Retinal pigment epithelial cell (primary cell): Measurements from ENCODE around the gene WDR70.

Experiments
- DNase-seq: peaks from one replicate; pipeline ENCODE4 v3.0.0-alpha.2; 2010; ENCODE audit warnings: low read depth
- H3K4me3 ChIP-seq: 2 replicates; pipeline ENCODE4 v1.5.1; 2011; ENCODE audit warnings: mild to moderate bottlenecking, low read length, control low read depth, moderate library complexity
- TF ChIP-seq, protein P1 (sequence below): conservative IDR thresholded peaks from 2 replicates; pipeline ENCODE4 v1.5.1; 2011; ENCODE audit warnings: low read depth, low read length, control low read depth, inconsistent platforms

WDR70 gene

DNA sequence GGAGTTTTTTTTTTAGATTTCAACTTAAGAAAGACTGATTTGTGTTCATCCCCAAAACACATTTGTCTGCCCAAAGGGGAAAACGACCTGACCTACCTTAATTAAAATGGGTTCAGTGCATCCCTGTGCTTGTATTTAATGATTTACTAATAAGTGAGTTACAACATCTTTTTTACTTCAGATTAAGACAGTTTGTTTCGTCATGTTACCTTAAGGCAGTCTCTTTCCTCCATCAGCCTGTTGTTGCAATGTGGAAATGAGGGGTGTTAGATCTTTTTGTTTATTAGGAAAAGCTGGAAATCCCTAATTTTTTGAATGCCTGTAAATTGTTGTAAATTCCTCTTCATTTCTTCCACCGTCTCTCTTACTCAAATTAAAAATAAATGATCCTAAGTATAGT is 283.2 kb downstream of the WDR70 start:
- DNase-seq: no peak
- TF ChIP-seq, protein P1, sequence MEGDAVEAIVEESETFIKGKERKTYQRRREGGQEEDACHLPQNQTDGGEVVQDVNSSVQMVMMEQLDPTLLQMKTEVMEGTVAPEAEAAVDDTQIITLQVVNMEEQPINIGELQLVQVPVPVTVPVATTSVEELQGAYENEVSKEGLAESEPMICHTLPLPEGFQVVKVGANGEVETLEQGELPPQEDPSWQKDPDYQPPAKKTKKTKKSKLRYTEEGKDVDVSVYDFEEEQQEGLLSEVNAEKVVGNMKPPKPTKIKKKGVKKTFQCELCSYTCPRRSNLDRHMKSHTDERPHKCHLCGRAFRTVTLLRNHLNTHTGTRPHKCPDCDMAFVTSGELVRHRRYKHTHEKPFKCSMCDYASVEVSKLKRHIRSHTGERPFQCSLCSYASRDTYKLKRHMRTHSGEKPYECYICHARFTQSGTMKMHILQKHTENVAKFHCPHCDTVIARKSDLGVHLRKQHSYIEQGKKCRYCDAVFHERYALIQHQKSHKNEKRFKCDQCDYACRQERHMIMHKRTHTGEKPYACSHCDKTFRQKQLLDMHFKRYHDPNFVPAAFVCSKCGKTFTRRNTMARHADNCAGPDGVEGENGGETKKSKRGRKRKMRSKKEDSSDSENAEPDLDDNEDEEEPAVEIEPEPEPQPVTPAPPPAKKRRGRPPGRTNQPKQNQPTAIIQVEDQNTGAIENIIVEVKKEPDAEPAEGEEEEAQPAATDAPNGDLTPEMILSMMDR: no peak
- H3K4me3 ChIP-seq: no peak overlapping the region

DNA sequence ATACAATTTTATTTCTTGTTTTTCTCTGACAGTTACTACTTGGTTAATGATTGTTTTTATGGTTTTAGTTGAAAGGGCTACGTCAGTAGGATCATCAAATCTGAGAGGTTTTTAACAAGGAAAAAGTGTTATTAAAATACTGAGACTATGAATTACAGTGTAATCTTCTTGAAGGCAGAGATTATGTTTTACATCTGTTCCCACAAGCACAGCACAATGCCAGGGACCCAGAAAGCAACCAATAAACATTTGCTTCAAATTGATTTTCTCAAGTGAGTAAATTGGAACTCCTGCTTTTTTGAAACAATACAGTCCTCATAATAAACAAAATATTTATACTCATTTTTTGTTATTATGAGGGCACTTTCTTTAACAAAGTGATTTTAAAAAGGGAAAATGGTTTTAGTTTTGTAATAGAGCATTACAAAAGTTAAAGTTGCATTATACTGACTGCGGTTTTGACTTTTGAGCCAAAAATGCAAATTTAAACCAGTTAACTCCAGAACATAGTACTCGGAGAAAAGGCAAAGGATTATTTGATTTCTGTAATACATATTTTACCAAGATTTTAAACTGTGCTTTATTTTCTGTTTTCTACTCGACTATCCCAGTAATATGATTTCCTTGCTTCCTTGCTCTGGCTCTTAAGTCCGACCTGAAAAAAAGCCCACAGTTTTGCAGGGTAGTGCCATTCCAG is 283.8 kb downstream of the WDR70 start:
- no peak overlapping the region for H3K4me3 ChIP-seq
- TF ChIP-seq, protein P1: no peak
- no peak for DNase-seq

GRCh38 chr5:37663538-37663937 is 284.4 kb downstream of the WDR70 start:
- TF ChIP-seq, protein P1: no peak
- DNase-seq: no peak
- H3K4me3 ChIP-seq: no peak overlapping the region

DNA sequence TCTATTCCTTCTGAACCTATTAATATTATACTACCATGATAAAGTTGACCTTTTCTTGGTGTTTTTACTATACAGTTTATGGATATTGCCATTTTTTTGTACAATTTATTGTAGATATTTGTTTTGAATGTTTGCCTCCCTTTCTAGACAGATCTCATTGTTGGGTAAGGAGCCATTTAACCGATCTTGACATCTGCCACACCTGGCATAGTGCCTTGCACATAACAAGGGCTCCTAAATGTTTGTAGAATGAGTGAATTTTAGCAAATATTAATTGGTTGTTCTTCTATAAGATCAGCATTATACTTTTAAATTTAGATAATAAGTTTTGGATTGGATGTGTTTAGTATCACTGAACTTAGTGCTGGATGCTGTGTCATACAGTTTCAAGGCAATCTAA is 285.4 kb downstream of the WDR70 start:
- no peak for DNase-seq
- TF ChIP-seq, protein P1: no peak
- H3K4me3 ChIP-seq: no peak overlapping the region

GRCh38 chr5:37665272-37665671 is 286.2 kb downstream of the WDR70 start:
- no peak overlapping the region for H3K4me3 ChIP-seq
- no peak for DNase-seq
- TF ChIP-seq, protein P1: no peak

DNA sequence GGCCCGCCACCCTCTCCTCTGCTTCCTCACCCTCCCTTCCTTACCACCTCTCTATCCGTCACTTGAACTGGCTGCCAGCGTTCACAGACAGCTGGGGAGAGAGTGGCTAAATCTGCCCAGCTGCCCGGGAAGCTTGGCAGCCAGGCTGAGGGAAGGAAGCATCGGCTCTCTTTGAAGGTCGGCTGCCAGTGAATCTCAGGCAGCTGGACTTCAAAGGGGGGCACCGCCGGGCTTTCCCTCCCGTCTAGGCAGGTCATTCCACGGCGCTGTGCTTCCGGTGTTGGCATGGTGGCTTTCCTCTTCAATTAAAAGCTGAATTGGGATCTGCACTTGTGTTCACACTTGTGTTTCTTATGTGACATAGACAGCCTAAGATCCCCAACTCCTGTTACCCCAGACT is 286.8 kb downstream of the WDR70 start:
- H3K4me3 ChIP-seq: no peak overlapping the region
- no peak for DNase-seq
- TF ChIP-seq, protein P1: no peak

- no peak overlapping the region for H3K4me3 ChIP-seq
- TF ChIP-seq, protein P1: no peak
- DNase-seq: no peak
Measured at GRCh38 chr5:37667430-37667829, 288.3 kb downstream of the WDR70 start.
